Central memory CD4-positive, alpha-beta T cell (primary cell): ENCODE results near the gene ACKR1.

Source experiments
- DNase-seq: peaks from one replicate; pipeline ENCODE4 v3.0.0; 2022

ACKR1 gene

GRCh38 chr1:159223004-159223403 is 18.3 kb downstream of the ACKR1 start:
- DNase-seq: no peak

- no peak for DNase-seq
These were observed 23.9 kb downstream of the ACKR1 start for GRCh38 chr1:159228554-159228953.

DNA sequence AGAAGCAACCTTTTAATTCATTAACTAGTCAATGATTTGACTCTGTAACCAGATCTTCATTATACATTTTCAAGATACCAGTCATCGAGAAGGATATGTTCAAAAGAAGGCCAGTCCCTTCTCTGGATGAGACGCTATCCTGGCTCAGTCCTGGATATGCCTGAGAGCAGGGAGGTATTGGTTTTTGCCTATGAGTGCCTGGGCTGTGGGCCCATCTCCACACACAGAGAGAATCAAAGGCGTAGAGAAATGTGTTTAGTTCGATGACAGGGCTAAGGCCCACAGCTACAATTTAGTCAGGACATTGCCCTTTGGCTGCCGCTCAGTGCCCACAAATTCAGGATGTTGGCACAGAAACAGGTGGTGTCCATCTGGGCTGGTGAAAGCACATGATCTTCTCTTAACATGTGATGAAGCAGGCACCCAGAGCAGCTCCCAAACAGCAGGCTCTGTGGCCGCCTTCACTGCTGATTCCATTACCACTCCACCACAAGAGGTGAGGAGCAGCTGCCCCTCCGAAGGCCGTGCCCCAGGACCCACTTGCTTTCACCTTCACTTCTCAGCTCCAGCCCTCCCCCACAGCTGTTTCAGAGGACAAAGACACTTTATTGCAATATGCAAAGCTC is 24.7 kb downstream of the ACKR1 start:
- no peak for DNase-seq

GRCh38 chr1:159229896-159230295 is 25.2 kb downstream of the ACKR1 start:
- DNase-seq: no peak

GRCh38 chr1:159239551-159240220 is 35.0 kb downstream of the ACKR1 start:
- no peak for DNase-seq

GRCh38 chr1:159247266-159247665 is 42.6 kb downstream of the ACKR1 start:
- no peak for DNase-seq

GRCh38 chr1:159248311-159248710 is 43.6 kb downstream of the ACKR1 start:
- no peak for DNase-seq

DNA sequence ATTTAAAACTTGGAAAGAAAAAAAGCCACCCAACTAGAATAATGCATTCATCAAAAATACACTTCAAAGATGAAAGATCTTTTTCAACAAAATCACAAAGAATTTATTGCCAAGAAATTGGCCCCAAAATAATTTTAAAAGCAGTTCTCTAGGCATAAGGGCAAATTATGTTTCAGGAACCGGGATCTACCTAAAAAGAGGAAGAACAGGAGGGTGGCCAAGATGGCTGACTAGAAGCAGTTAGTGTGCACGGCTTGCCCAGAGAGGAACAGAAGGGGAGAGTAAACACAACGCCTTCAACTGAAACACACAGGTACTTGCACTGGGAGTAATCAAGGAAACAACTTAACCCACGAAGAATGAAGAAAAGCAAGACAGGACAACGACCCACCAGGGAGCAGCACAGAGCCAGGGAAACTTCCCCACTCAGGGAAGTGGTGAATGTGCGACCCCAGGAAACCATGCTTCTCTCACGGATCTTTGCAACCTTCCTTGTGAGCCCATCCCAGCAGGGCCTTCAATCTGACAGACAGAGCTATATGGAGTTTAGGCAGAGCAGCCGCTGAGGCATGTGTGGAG is 46.1 kb downstream of the ACKR1 start:
- no peak for DNase-seq
